Liver (tissue), 3 donors: Measurements from ENCODE around the gene HSD11B1L.

Source experiments
- ATF3 ChIP-seq: IDR thresholded peaks from 2 replicates; pipeline ENCODE4 v1.6.1; 2016; ENCODE audit warnings: antibody characterized with exemption
- CTCF ChIP-seq: fragments of 150-350 bp; IDR thresholded peaks from 2 replicates; pipeline ENCODE4 v1.5.1; 2017; ENCODE audit warnings: improper control_type of control experiment, low read depth, low read length; ENCODE audit not compliant: missing input control
- FOXA1 ChIP-seq: IDR thresholded peaks from 2 replicates; pipeline ENCODE4 v1.6.1; 2016; ENCODE audit warnings: antibody characterized with exemption
- HNF4G ChIP-seq: IDR thresholded peaks from 2 replicates; pipeline ENCODE4 v1.6.1; 2016; ENCODE audit warnings: antibody characterized with exemption
- JUND ChIP-seq, 2 donors: IDR thresholded peaks; 2 replicates each; pipeline ENCODE4 v1.6.1; 2016; ENCODE audit warnings: antibody characterized with exemption in 2 of 2
- MAX ChIP-seq: IDR thresholded peaks from 2 replicates; pipeline ENCODE4 v1.6.1; 2016; ENCODE audit warnings: antibody characterized with exemption
- NR2F2 ChIP-seq: IDR thresholded peaks from 2 replicates; pipeline ENCODE4 v1.6.1; 2016; ENCODE audit warnings: antibody characterized with exemption
- RAD21 ChIP-seq, 2 donors: IDR thresholded peaks; 2 replicates each; pipeline ENCODE4 v1.6.1; 2016; ENCODE audit warnings: antibody characterized with exemption in 2 of 2, mild to moderate bottlenecking in 2 of 2
- REST ChIP-seq: IDR thresholded peaks from 2 replicates; pipeline ENCODE4 v1.6.1; 2016; ENCODE audit warnings: antibody characterized with exemption, mild to moderate bottlenecking
- RXRA ChIP-seq, 2 donors: IDR thresholded peaks; 2 replicates each; pipeline ENCODE4 v1.6.1; 2017 to 2018; ENCODE audit warnings: antibody characterized with exemption in 2 of 2, mild to moderate bottlenecking in 1 of 2
- TAF1 ChIP-seq: conservative IDR thresholded peaks from 2 replicates; pipeline ENCODE4 v1.6.1; 2016; ENCODE audit warnings: antibody characterized with exemption, mild to moderate bottlenecking
- YY1 ChIP-seq: IDR thresholded peaks from 2 replicates; pipeline ENCODE4 v1.6.1; 2016; ENCODE audit warnings: antibody characterized with exemption, mild to moderate bottlenecking
- ZBTB33 ChIP-seq: IDR thresholded peaks from 2 replicates; pipeline ENCODE4 v1.6.1; 2016; ENCODE audit warnings: antibody characterized with exemption
- donor health status: healthy.
- donor health status: healthy.

GRCh38 chr19:5667751-5668271 lies 13.0 kb upstream of the HSD11B1L start:
- TF ChIP-seq CTCF (no peak), REST (no peak), TAF1 (no peak), ZBTB33 (no peak), NR2F2 (no peak), YY1 (no peak), RAD21 (IDR thresholded peaks at IDR 0.05) (no peak), JUND (IDR thresholded peaks at IDR 0.05) (no peak), HNF4G (no peak), ATF3 (no peak), MAX (no peak), RXRA (IDR thresholded peaks at IDR 0.05) (no peak), FOXA1 (no peak)
